SU-DHL-6 (cell line): ENCODE results near the gene DHFR2.
"Not testable (repeated sequence)": the region's sequence is repeated elsewhere in the genome, so short reads cannot be mapped to it uniquely, and the experiment has no call there.

ENCODE experiments used
- H2AFZ ChIP-seq: fragments of 200-600 bp; sonication (generic); 2 replicates; pipeline ENCODE4 v1.6.1; 2014; ENCODE audit warnings: low read depth, mild to moderate bottlenecking, moderate library complexity, mixed read lengths, antibody characterized with exemption, low read length; ENCODE audit not compliant: severe bottlenecking
- H3F3A ChIP-seq: fragments of 200-600 bp; shearing (Covaris generic); 2 replicates; pipeline ENCODE4 v1.6.0; 2016; ENCODE audit warnings: antibody characterized with exemption, mild to moderate bottlenecking; ENCODE audit not compliant: insufficient read depth
- H3K27ac ChIP-seq: fragments of 200-600 bp; sonication (generic); 2 replicates; pipeline ENCODE4 v1.5.1; 2016; ENCODE audit warnings: low read depth, mild to moderate bottlenecking, low read length, moderate library complexity, mixed read lengths
- H3K27me3 ChIP-seq: fragments of 200-600 bp; sonication (generic), shearing (Covaris generic); 2 replicates; pipeline ENCODE4 v1.6.0; 2014; ENCODE audit warnings: mild to moderate bottlenecking, low read length
- H3K36me3 ChIP-seq: fragments of 200-600 bp; sonication (generic); 2 replicates; pipeline ENCODE4 v1.6.1; 2014; ENCODE audit warnings: mild to moderate bottlenecking, low read length, mixed read lengths
- H3K4me2 ChIP-seq: fragments of 300-600, 200-600 bp; shearing (Covaris generic), sonication (generic); 2 replicates; pipeline ENCODE4 v1.6.0; 2014; ENCODE audit warnings: low read length, low read depth, mild to moderate bottlenecking; ENCODE audit not compliant: poor library complexity, severe bottlenecking
- H3K4me3 ChIP-seq: fragments of 200-600 bp; sonication (generic); 2 replicates; pipeline ENCODE4 v1.5.1; 2014; ENCODE audit warnings: antibody characterized with exemption, low read length, mild to moderate bottlenecking, mixed read lengths; ENCODE audit not compliant: insufficient read depth, poor library complexity, severe bottlenecking
- H3K79me2 ChIP-seq: fragments of 200-600 bp; sonication (generic); 2 replicates; pipeline ENCODE4 v1.6.1; 2014; ENCODE audit warnings: mild to moderate bottlenecking, low read length, moderate library complexity; ENCODE audit not compliant: insufficient read depth
- H3K9ac ChIP-seq: fragments of 200-600 bp; sonication (generic); 2 replicates; pipeline ENCODE4 v1.7.0; 2014; ENCODE audit warnings: mild to moderate bottlenecking, low read length
- H3K9me2 ChIP-seq: fragments of 200-600 bp; sonication (generic); replicated peaks from 2 replicates; pipeline ENCODE4 v1.6.1; 2014; ENCODE audit warnings: low read length; ENCODE audit not compliant: insufficient read depth
- H3K9me3 ChIP-seq: fragments of 200-600 bp; sonication (generic); 2 replicates; pipeline ENCODE4 v1.6.1; 2014; ENCODE audit warnings: low read length, mixed read lengths; ENCODE audit not compliant: insufficient read depth
- H4K20me1 ChIP-seq: fragments of 200-600 bp; sonication (generic); 2 replicates; pipeline ENCODE4 v1.6.1; 2014; ENCODE audit warnings: low read depth, mild to moderate bottlenecking, antibody characterized with exemption, low read length, moderate library complexity, mixed read lengths
- EZH2phosphoT487 ChIP-seq: fragments of 200-600 bp; sonication (generic), shearing (Covaris generic); conservative IDR thresholded peaks from 2 replicates; pipeline ENCODE4 v1.6.1; 2018; ENCODE audit warnings: mild to moderate bottlenecking, antibody characterized with exemption, low read length, moderate library complexity, mixed read lengths
- TF ChIP-seq, protein P1 (sequence below): fragments of 200-600 bp; sonication (generic); IDR thresholded peaks from one replicate; pipeline ENCODE4 v1.5.1; 2017; ENCODE audit warnings: antibody characterized with exemption, mild to moderate bottlenecking, low read length, moderate library complexity; ENCODE audit not compliant: insufficient read depth, poor library complexity, severe bottlenecking

The DHFR2 gene

DNA sequence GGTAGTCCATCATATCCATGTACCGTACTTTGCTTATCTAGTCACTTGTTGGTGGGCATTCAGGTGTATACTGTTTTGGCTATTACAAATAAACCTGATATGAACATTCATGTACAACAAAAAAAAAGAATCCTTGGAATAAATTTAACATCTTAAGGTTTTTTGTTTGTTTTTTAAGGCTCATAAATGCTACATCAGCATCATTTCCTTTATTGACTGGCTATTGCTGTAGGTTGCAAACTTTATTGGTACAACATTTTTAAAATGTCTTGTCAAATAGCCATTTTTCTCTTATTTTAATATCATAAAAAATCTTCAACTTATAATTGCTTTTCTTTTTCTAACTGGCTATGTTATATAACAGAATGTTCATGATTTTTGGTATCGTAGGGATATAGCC is 16.2 kb downstream of the DHFR2 start:
- Histone ChIP-seq H3K36me3 (no peaks in the 10 kb centered on the region), H3K4me2 (no peak overlapping the region), H3K9ac (no peak overlapping the region), H3K9me2 (no peaks in the 10 kb centered on the region), H3K79me2 (no peaks in the 10 kb centered on the region), H4K20me1 (no peaks in the 10 kb centered on the region), H3K27ac (no peak overlapping the region), H3K9me3 (no peaks in the 10 kb centered on the region), H3K27me3 (no peaks in the 10 kb centered on the region), H2AFZ (no peak overlapping the region), H3F3A (peaks cover 5% of the 10 kb centered on the region; the same call in 1 of the 2 replicates), H3K4me3 (no peak overlapping the region)
- no peak for TF ChIP-seq EZH2phosphoT487
- TF ChIP-seq, protein P1, sequence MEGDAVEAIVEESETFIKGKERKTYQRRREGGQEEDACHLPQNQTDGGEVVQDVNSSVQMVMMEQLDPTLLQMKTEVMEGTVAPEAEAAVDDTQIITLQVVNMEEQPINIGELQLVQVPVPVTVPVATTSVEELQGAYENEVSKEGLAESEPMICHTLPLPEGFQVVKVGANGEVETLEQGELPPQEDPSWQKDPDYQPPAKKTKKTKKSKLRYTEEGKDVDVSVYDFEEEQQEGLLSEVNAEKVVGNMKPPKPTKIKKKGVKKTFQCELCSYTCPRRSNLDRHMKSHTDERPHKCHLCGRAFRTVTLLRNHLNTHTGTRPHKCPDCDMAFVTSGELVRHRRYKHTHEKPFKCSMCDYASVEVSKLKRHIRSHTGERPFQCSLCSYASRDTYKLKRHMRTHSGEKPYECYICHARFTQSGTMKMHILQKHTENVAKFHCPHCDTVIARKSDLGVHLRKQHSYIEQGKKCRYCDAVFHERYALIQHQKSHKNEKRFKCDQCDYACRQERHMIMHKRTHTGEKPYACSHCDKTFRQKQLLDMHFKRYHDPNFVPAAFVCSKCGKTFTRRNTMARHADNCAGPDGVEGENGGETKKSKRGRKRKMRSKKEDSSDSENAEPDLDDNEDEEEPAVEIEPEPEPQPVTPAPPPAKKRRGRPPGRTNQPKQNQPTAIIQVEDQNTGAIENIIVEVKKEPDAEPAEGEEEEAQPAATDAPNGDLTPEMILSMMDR, result no peak

DNA sequence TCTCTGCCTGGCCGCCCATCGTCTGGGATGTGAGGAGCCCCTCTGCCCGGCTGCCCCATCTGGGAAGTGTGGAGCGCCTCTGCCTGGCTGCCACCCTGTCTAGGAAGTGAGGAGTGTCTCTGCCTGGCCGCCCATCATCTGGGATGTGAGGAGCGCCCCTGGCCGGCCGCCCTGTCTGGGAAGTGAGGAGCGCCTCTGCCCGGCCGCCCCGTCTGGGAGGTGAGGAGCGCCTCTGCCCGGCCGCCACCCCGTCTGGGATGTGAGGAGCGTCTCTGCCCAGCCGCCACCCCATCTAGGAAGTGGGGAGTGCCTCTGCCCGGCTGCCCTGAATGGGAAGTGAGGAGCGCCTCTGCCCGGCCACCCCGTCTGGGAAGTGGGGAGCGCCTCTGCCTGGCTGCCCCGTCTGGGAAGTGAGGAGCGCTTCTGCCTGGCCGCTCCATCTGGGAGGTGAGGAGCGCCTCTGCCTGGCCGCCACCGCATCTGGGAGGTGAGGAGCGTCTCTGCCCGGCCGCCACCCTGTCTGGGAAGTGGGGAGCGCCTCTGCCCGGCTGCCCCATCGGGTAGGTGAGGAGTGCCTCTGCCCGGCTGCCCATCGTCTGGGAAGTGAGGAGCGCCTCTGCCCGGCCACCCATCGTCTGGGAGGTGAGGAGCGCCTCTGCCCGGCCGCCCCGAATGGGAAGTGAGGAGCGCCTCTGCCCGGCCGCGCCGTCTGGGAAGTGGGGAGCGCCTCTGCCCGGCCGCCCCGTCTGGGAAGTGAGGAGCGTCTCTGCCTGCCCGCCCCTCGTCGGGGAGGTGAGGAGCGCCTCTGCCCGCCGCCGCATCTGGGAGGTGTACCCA is 18.4 kb downstream of the DHFR2 start:
- not testable (repeated sequence) for H3K79me2 ChIP-seq, H2AFZ ChIP-seq, H3K4me2 ChIP-seq, H3K27me3 ChIP-seq, H3K27ac ChIP-seq, H3K9me3 ChIP-seq, H3K9ac ChIP-seq, H3K9me2 ChIP-seq, H3F3A ChIP-seq, H4K20me1 ChIP-seq, H3K4me3 ChIP-seq, H3K36me3 ChIP-seq

DNA sequence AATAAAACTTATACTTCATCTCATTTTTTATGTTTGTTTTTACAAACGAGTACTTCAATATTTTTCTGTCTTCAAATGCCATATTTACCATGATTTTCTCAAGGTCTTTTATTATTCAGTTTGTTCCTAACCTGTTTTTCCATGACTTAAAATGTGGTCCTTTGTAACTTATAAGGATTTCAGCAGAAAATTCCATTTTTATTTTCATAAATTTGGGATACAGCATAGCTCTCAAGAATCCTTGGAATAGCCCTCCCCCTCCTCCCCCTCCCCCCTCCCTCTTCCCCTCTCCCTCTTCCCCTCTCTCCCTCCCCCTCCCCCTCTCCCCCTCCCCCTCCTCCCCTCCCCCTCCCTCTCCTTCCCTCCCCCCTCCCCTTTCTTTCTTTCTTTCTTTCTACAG is 19.4 kb downstream of the DHFR2 start:
- Histone ChIP-seq H3F3A (peaks cover 5% of the 10 kb centered on the region; the same call in 1 of the 2 replicates), H2AFZ (no peak overlapping the region), H4K20me1 (no peaks in the 10 kb centered on the region), H3K9me3 (no peaks in the 10 kb centered on the region), H3K4me2 (no peak overlapping the region), H3K79me2 (no peaks in the 10 kb centered on the region), H3K27me3 (no peaks in the 10 kb centered on the region), H3K9ac (no peak overlapping the region), H3K27ac (no peak overlapping the region), H3K9me2 (no peaks in the 10 kb centered on the region), H3K36me3 (peaks cover 2% of the 10 kb centered on the region; the same call in 1 of the 2 replicates), H3K4me3 (no peak overlapping the region)
- TF ChIP-seq, protein P1, result no peak
- no peak for TF ChIP-seq EZH2phosphoT487

DNA sequence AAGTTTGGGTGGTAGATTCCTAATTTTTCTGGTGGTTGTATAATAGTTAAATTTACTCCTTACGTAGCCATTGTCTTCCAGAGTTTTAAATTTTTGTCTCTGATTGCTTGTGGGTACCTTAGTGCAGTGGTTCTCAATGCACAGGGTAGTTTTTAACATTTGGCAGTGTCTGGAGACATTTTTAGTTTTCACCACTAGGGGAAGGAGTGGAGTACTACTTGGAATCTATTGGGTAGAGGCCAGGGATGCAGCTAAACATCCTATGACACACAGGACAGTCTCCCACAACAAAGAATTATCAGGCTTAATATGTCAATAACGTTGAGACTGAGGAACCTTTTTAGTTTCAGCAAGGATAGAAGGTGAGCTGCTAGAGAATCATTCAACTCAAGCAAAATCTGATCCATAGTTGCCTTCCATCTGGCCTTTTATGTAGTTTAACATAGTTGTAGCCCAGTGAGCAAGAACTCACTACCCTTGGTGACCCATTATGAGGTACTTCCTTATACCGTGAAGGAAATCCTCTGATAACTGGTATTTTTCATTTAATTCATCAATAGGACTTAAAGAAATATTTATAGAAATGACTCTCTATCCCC is 25.7 kb downstream of the DHFR2 start:
- H4K20me1 ChIP-seq, result no peaks in the 10 kb centered on the region
- peaks cover 2% of the 10 kb centered on the region; the same call in 1 of the 2 replicates for H3K36me3 ChIP-seq
- no peaks in the 10 kb centered on the region for H3F3A ChIP-seq
- TF ChIP-seq, protein P1, result peak; percentile 30
- TF ChIP-seq EZH2phosphoT487, result no peak
- no peak overlapping the region for H3K4me2 ChIP-seq
- no peak overlapping the region for H3K9ac ChIP-seq
- no peaks in the 10 kb centered on the region for H3K9me2 ChIP-seq
- no peaks in the 10 kb centered on the region for H3K9me3 ChIP-seq
- no peaks in the 10 kb centered on the region for H3K27me3 ChIP-seq
- no peak overlapping the region for H3K4me3 ChIP-seq
- H3K79me2 ChIP-seq, result no peaks in the 10 kb centered on the region
- no peak overlapping the region for H2AFZ ChIP-seq
- no peak overlapping the region for H3K27ac ChIP-seq
